Lung (tissue), 12 donors: ENCODE results near the gene MAN1A1. TPM values are rescaled to one million over a fixed set of nuclear protein-coding genes. Genes with fewer than 3 reads are reported as not detected.

Source experiments
- ATAC-seq: fragments of 200-7000 bp; cut with Tn5 transposase; one replicate; pipeline ENCODE4 v1.9.1; 2020; ENCODE audit warnings: moderate number of reproducible peaks; ENCODE audit not compliant: insufficient read depth, low FRiP score
- DNase-seq, 3 donors: peaks; one replicate each; pipeline ENCODE4 v3.0.0-alpha.2; 2013 to 2017
- H3K27ac ChIP-seq, 2 donors: one replicate each; pipeline ENCODE4 v1.5.1; 2013; ENCODE audit warnings: mild to moderate bottlenecking in 2 of 2, moderate library complexity in 2 of 2, control low read depth in 1 of 2, inconsistent platforms in 1 of 2, low read depth in 1 of 2, low read length in 1 of 2
- H3K27me3 ChIP-seq, 3 donors: one replicate each; pipeline ENCODE4 v1.5.1; 2013; ENCODE audit warnings: low read length in 2 of 3; ENCODE audit not compliant: control insufficient read depth in 3 of 3, insufficient read depth in 3 of 3
- H3K36me3 ChIP-seq, 4 donors: one replicate each; pipeline ENCODE4 v1.5.1; 2013; ENCODE audit warnings: low read length in 4 of 4, mild to moderate bottlenecking in 1 of 4, moderate library complexity in 1 of 4; ENCODE audit not compliant: control insufficient read depth in 4 of 4, insufficient read depth in 4 of 4
- H3K4me1 ChIP-seq, 5 donors: one replicate each; pipeline ENCODE4 v1.5.1; 2013; ENCODE audit warnings: low read length in 5 of 5, mild to moderate bottlenecking in 2 of 5, moderate library complexity in 1 of 5; ENCODE audit not compliant: control insufficient read depth in 5 of 5, insufficient read depth in 5 of 5
- H3K4me3 ChIP-seq: one replicate; pipeline ENCODE4 v1.5.1; 2013; ENCODE audit warnings: mild to moderate bottlenecking, control low read depth, moderate library complexity
- H3K9ac ChIP-seq, 2 donors: one replicate each; pipeline ENCODE4 v1.5.1; 2013; ENCODE audit warnings: low read length in 2 of 2, control low read depth in 1 of 2; ENCODE audit not compliant: insufficient read depth in 1 of 2
- H3K9me3 ChIP-seq, 4 donors: one replicate each; pipeline ENCODE4 v1.5.1; 2013; ENCODE audit warnings: low read length in 3 of 4, mild to moderate bottlenecking in 1 of 4, moderate library complexity in 1 of 4; ENCODE audit not compliant: control insufficient read depth in 4 of 4, insufficient read depth in 3 of 4
- CTCF ChIP-seq: IDR thresholded peaks from 2 replicates; pipeline ENCODE4 v1.5.1; 2012; ENCODE audit warnings: mild to moderate bottlenecking; ENCODE audit errors: control extremely low read depth, extremely low read depth
- WGBS, 2 donors: extraction: QIAGEN DNeasy Blood & Tissue Kit; methylation state at CpG; one replicate each; pipeline ENCODE4 v1.1.7; 2013; 5-methylcytosine and 5-hydroxymethylcytosine counted together
- polyA plus RNA-seq, 2 donors: library from polyadenylated mRNA; stranded (reverse); fragments of 200-250 nt; gene quantifications; one replicate each; pipeline ENCODE4 v1.2.1, GENCODE V29; 2013
- total RNA-seq, 2 donors: library from RNA; depleted of rRNA in 1 of 2; stranded (reverse); fragments of >200 nt in 1 of 2; gene quantifications; one replicate each; pipeline ENCODE4 v1.2.1, GENCODE V29; 2014 to 2021
- donor health status: control.
- donor health status: control.
- donor health status: Bipolar disorder and iron deficiency.
- donor health status: healthy.
- donor health status: DM: yes; HTN: yes; CAD: no.

The MAN1A1 gene
- total and polyA plus RNA-seq, 4 donors = 13.9 to 71.0 (median 48.2) TPM

GRCh38 chr6:119171864-119172588 is 177.5 kb downstream of the MAN1A1 start:
- H3K9ac ChIP-seq = no peak overlapping the region
- peaks cover 0 to 49% (median 5%) of the 10 kb centered on the region in 5 donors for H3K4me1 ChIP-seq
- H3K27me3 ChIP-seq = no peaks in the 10 kb centered on the region
- H3K36me3 ChIP-seq = no peaks in the 10 kb centered on the region
- ATAC-seq = no peak
- peak overlapping the region in 1 of 2 donors; percentile 33 for H3K27ac ChIP-seq
- TF ChIP-seq CTCF = no peak
- DNase-seq = no peak
- no peak overlapping the region for H3K4me3 ChIP-seq
- H3K9me3 ChIP-seq = no peaks in the 10 kb centered on the region

- ATAC-seq (no peak), DNase-seq (no peak)
- Histone ChIP-seq H3K9ac (no peak overlapping the region), H3K27me3 (no peaks in the 10 kb centered on the region), H3K36me3 (no peaks in the 10 kb centered on the region), H3K4me1 (peaks cover 0 to 47% (median 6%) of the 10 kb centered on the region in 5 donors), H3K27ac (no peak overlapping the region), H3K4me3 (no peak overlapping the region), H3K9me3 (no peaks in the 10 kb centered on the region)
- WGBS, 2 donors = 65 to 72% methylated on average over 3 of the region's 3 CpGs
- no peak for TF ChIP-seq CTCF
Measured at GRCh38 chr6:119171088-119171841, 178.3 kb downstream of the MAN1A1 start.

- ATAC-seq (no peak), DNase-seq (peak in 2 of 3 donors; percentile 81 to 85)
- no peaks in the 10 kb centered on the region for H3K9me3 ChIP-seq
- no peak for TF ChIP-seq CTCF
- H3K36me3 ChIP-seq = no peaks in the 10 kb centered on the region
- H3K4me3 ChIP-seq = no peak overlapping the region
- H3K27me3 ChIP-seq = no peaks in the 10 kb centered on the region
- peaks cover 0 to 40% (median 8%) of the 10 kb centered on the region in 5 donors for H3K4me1 ChIP-seq
- no peak overlapping the region for H3K27ac ChIP-seq
- H3K9ac ChIP-seq = no peak overlapping the region
- WGBS, 2 donors = 30 to 35% methylated on average over 8 of the region's 8 CpGs
Measured at GRCh38 chr6:119170447-119171087, 179.0 kb downstream of the MAN1A1 start.
